IPS-20b (cell line): ENCODE data around the gene CASTOR1.

Experiments used
- H3K27ac ChIP-seq: one replicate; pipeline ENCODE4 v1.5.1; 2013; ENCODE audit warnings: low read length
- H3K27me3 ChIP-seq: 2 replicates; pipeline ENCODE4 v1.6.1; 2013; ENCODE audit warnings: mild to moderate bottlenecking, low read length, inconsistent platforms; ENCODE audit not compliant: insufficient read depth
- H3K36me3 ChIP-seq: 2 replicates; pipeline ENCODE4 v1.6.1; 2013; ENCODE audit warnings: low read depth, mild to moderate bottlenecking, inconsistent platforms, low read length, moderate library complexity; ENCODE audit not compliant: insufficient read depth
- H3K4me1 ChIP-seq: 2 replicates; pipeline ENCODE4 v1.6.1; 2013; ENCODE audit warnings: mild to moderate bottlenecking, control low read depth, inconsistent platforms, low read length, moderate library complexity; ENCODE audit not compliant: insufficient read depth
- H3K4me3 ChIP-seq: 2 replicates; pipeline ENCODE4 v1.5.1; 2013; ENCODE audit warnings: mild to moderate bottlenecking, low read length, inconsistent platforms
- H3K9ac ChIP-seq: 2 replicates; pipeline ENCODE4 v1.6.1; 2013; ENCODE audit warnings: low read depth, mild to moderate bottlenecking, inconsistent platforms, low read length, moderate library complexity
- H3K9me3 ChIP-seq: 2 replicates; pipeline ENCODE4 v1.6.1; 2013; ENCODE audit warnings: mild to moderate bottlenecking, low read depth, low read length, inconsistent platforms; ENCODE audit not compliant: insufficient read depth

Gene CASTOR1

DNA sequence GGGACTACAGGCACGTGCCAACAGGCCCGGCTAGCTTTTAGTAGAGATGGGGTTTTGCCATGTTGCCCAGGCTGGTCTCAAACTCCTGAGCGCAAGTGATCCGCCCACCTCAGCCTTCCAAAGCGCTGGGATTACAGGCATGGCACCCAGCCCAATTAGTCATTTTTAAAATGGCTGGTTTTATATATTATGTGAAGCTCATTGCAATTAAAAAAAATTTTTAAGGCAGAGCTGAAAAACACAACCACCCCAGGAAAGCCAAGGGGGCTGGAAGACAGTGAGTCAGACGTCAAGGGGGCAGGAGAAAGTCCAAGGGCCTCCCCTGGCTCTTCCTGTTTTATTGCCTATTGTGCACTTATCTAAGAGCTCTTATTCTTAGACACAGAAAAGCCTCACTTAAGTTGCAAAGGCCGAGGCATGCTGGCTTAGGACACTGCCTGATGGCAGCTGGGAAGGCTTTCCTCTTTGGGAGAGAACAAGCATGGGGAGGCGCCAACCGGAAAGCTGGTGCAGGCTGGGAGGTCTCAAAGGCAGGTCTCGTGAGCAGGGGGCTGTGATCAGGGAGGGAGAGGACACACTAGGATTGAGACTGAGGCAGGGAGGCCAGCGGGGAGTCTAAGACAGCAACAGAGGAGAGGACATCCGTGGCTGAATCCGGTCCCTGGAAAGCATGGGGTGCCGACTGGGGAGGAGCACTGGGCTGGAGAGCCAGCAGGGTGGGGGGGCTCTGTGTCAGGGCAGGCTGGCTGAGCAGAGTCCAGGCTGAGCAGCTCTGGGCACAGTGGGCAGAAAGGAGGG, 11.6 kb downstream of the CASTOR1 start:
- Histone ChIP-seq H3K27ac (no peak overlapping the region), H3K36me3 (no peaks in the 10 kb centered on the region), H3K27me3 (no peaks in the 10 kb centered on the region), H3K9ac (no peak overlapping the region), H3K4me3 (no peak overlapping the region), H3K9me3 (no peaks in the 10 kb centered on the region), H3K4me1 (no peaks in the 10 kb centered on the region; the same call in 1 of the 2 replicates)

GRCh38 chr22:30276039-30276438, 13.3 kb downstream of the CASTOR1 start:
- Histone ChIP-seq H3K36me3 (no peaks in the 10 kb centered on the region), H3K27me3 (no peaks in the 10 kb centered on the region), H3K9me3 (no peaks in the 10 kb centered on the region), H3K4me3 (no peak overlapping the region), H3K9ac (no peak overlapping the region), H3K4me1 (no peaks in the 10 kb centered on the region; the same call in 1 of the 2 replicates), H3K27ac (no peak overlapping the region)

DNA sequence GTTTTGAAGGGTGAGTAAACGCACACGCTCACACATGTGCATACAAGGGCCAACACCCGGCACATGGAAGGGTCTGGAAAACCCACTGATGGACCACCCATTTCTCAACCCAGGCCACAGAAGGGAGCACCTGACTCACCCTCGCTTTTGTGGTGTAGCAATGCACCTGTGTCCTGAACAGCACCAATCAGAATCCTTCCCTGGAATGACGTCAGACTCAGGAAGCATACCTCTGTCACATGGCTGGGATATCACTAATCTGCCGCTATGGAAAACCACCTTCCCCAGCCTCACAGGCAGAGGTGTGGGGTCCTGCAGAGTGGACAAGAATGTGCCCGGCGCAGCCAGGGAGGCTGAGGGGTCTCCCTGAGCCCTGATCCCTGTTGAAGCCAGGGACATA, 13.7 kb downstream of the CASTOR1 start:
- H3K9ac ChIP-seq = no peak overlapping the region
- H3K27me3 ChIP-seq = no peaks in the 10 kb centered on the region
- H3K9me3 ChIP-seq = no peaks in the 10 kb centered on the region
- no peaks in the 10 kb centered on the region; the same call in 1 of the 2 replicates for H3K4me1 ChIP-seq
- H3K27ac ChIP-seq = no peak overlapping the region
- H3K4me3 ChIP-seq = no peak overlapping the region
- no peaks in the 10 kb centered on the region for H3K36me3 ChIP-seq

DNA sequence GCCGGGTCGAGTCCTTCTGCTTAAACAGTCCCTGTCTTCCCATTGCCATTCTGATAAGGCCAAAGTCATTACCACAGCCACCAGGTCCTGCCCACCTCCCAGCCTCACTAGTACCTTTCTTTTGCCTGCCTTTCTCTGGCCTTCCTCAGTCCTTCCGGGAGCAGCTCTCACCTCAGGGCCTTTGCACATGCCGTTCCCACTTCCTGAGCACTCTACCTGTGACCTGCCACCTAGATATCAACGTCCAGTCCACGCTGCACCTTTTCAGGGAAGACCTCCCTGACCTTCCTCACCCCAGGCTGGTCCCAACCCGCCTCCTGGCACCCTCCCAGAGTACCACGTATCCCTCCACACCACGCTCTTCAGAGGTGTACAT, 14.9 kb downstream of the CASTOR1 start:
- H3K9me3 ChIP-seq = no peaks in the 10 kb centered on the region
- no peak overlapping the region for H3K27ac ChIP-seq
- no peak overlapping the region for H3K9ac ChIP-seq
- H3K27me3 ChIP-seq = no peaks in the 10 kb centered on the region
- no peaks in the 10 kb centered on the region for H3K36me3 ChIP-seq
- H3K4me3 ChIP-seq = no peak overlapping the region
- H3K4me1 ChIP-seq = no peaks in the 10 kb centered on the region; the same call in 1 of the 2 replicates

DNA sequence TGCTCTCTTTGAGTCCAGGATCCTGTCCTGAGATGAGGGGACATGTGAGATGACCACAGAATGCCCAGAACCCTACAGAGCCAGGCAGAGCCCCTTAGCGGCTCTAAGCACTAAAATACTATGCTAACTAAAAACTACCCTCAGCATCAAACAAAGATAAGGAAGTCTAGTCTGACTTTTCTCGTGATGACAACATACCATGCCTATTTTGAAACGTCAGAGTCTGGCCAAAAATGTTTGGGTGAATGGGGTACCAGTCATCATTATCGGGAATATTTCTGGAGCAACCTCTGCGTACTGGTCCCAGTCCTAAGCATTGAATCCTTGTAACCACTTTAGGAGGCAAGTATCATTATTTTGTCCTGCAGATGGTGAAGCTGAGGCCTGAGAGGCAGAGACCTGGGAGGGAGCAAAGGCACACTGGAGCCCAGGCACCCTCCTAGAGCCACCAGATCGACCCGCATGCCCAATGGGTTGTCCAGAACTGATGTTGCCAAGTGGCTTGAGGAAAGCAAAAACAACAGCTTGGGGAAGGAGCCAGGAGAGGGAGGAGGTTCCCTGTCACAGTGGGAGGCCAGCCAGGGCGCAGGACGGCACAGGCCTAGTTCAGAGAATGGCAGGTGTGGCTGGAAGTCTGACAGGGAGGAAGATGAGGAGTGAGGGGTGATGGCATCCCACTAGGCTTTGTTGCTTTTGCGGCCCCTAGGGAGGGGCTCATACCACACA, 15.4 kb downstream of the CASTOR1 start:
- Histone ChIP-seq H3K27ac (no peak overlapping the region), H3K9me3 (no peaks in the 10 kb centered on the region), H3K36me3 (no peaks in the 10 kb centered on the region), H3K4me1 (no peaks in the 10 kb centered on the region; the same call in 1 of the 2 replicates), H3K9ac (no peak overlapping the region), H3K4me3 (no peak overlapping the region), H3K27me3 (no peaks in the 10 kb centered on the region)

DNA sequence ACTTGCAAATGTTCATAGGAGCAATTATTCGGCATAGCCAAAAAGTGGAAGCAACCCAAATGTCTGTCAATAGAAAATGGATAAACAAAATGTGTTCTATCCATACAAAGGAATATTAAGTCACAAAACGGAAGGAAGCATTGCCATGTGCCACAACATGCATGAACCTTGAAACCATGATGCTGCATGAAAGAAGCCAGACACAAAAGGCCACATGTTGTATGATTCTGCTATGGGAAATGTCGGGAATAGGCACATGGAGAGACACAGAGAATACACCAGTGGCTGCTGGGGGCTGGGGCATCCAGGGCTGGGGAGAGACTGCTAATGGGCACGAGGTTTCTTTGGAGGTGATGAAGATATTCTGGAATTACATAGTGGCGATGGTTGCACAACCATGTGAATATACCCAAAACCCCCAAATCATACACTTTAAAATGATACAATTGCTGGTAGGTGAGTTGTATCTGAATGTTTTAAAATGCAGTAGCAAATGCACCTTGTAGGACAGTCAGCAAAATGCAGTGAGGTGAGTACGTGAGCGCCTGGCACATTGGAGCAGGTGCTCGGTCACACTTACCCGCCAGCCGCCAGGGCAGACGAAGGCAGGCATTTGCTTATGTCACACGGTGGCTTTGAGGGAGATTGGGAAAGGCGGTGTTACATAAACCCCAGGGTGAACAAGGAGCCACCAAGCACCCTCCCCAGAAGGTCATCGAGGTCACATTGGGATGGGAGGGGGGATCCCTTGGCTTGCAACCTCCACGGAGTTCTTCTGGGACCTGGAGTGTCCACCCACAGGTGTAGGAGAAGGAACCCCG, 16.3 kb downstream of the CASTOR1 start:
- no peak overlapping the region for H3K27ac ChIP-seq
- H3K9me3 ChIP-seq = no peaks in the 10 kb centered on the region
- H3K36me3 ChIP-seq = no peaks in the 10 kb centered on the region
- H3K9ac ChIP-seq = no peak overlapping the region
- H3K4me3 ChIP-seq = no peak overlapping the region
- no peaks in the 10 kb centered on the region for H3K27me3 ChIP-seq
- H3K4me1 ChIP-seq = no peaks in the 10 kb centered on the region; the same call in 1 of the 2 replicates

DNA sequence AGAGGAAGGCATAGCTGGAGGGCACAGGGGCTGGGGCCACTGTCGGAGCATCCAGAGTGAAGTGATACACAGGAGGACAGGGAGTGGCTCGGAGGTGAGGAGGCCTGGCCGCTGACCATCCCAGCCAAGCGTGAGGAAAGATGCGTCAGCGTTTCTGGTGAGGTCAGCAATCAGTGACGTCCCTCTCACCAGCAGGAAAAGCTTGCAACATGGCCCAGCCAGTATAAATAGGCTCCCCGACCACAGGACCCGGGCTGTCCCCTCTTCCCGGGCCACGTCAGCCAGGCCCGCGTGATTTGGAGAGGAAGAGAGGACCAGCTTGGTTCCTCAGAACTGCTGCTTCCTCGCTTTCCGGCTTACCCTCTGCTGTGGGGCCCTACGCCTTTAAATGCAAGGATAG, 18.5 kb downstream of the CASTOR1 start:
- no peaks in the 10 kb centered on the region for H3K36me3 ChIP-seq
- H3K27ac ChIP-seq = no peak overlapping the region
- H3K27me3 ChIP-seq = no peaks in the 10 kb centered on the region
- H3K9ac ChIP-seq = no peak overlapping the region
- no peaks in the 10 kb centered on the region for H3K4me1 ChIP-seq
- no peak overlapping the region for H3K4me3 ChIP-seq
- H3K9me3 ChIP-seq = no peaks in the 10 kb centered on the region

DNA sequence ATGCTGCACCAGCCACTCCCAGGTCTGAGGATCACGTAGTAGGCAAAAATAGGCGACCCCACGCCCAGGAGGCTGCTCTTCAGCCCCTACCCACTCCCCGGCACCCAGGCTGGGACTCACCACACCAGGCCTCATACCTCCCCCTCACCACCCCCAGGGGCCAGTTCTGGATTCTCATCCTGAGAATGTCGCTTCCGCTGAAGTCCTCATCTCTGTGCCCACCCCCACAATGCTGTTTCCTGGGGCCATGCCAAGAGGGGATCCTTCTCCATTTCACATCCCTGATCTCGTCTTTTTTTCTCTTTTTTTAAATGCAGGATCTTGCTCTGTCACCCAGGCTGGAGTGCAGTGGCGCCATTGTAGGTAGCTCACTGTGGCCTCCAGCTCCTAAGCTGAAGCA, 21.0 kb downstream of the CASTOR1 start:
- Histone ChIP-seq H3K36me3 (no peaks in the 10 kb centered on the region), H3K4me3 (no peak overlapping the region), H3K4me1 (no peaks in the 10 kb centered on the region), H3K9me3 (no peaks in the 10 kb centered on the region), H3K9ac (no peak overlapping the region), H3K27ac (no peak overlapping the region), H3K27me3 (peaks cover 5% of the 10 kb centered on the region)

DNA sequence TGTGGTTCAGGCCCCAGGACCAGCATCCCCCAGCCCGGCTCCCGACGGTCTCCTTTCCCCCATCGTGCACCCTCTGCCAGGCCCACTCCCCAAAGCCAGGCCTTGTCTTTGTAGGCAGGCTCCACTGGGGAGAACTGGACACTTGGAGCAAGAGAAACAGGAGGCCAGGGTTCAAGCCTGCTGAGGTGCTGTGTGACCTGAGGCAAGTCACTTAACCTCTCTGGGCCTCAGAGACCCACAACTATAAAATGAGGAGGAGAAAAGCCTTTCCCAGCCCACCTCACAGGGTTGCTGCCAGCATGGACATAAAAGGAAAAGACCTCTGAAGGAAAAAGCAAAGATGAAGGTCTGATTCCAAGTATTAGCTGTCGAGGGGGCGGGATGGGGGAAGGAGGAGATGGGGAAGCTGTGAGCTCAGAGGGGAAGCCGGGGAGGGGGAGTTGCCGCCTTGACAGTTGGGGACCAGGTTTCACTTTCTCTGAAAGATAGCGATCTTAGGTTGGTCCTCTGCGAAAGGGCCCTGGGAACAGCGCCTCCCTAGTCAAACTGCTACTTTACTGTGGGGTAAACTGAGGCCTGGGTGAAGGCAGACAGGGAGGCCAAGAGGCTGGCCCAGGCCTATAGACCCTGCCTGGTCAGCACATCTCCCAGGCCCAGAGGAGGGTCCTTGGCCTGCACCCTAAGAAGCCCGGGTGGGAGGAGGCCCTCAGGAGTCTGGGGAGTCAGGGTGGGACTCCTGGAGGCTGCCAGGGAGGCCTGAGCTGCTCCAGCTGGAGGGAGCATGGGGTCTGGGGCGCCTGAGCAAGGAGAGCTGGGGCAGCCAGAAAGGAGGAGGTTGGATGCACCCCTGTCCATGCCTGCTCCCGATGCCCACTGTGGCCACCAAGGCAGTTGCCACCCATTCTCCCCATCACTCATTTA, 21.7 kb downstream of the CASTOR1 start:
- no peak overlapping the region for H3K27ac ChIP-seq
- H3K9ac ChIP-seq = no peak overlapping the region

GRCh38 chr22:30266445-30267381, 22.6 kb downstream of the CASTOR1 start, which contains the start of gene OSM:
Gene OSM, minus strand, starts transcription at chr22:30266851. Its CDS starts 52 bp downstream, at chr22:30266799.
- H3K9ac ChIP-seq = no peak within 1 kb of the TSS
- no peak within 1 kb of the TSS for H3K4me3 ChIP-seq
- H3K9me3 ChIP-seq = no peaks in the 10 kb centered on the region
- peaks cover 9% of the 10 kb centered on the region for H3K27me3 ChIP-seq
- no peaks in the 10 kb centered on the region for H3K36me3 ChIP-seq
- H3K27ac ChIP-seq = no peak within 1 kb of the TSS
- H3K4me1 ChIP-seq = 0 out of 2 replicates have a peak, but pooled peaks cover 3% of the 10 kb centered on the region

More for the DNA sequence above, 21.7 kb downstream of the CASTOR1 start:
- H3K9me3 ChIP-seq = no peaks in the 10 kb centered on the region
- H3K36me3 ChIP-seq = no peaks in the 10 kb centered on the region
- no peak overlapping the region for H3K4me3 ChIP-seq
- peaks cover 9% of the 10 kb centered on the region for H3K27me3 ChIP-seq
- H3K4me1 ChIP-seq = 0 out of 2 replicates have a peak, but pooled peaks cover 3% of the 10 kb centered on the region
